Dendritic cell treated with granulocyte-macrophage colony-stimulating factor and Interleukin-4, amounts not matched to agents 40 ng/mL and 50 ng/mL, for 4 days (primary cell): Measurements from ENCODE around the gene ARHGAP44.

Experiments
- H3K27ac Mint-ChIP-seq: one replicate; pipeline ENCODE4 v1.8.0; 2022; ENCODE audit warnings: mild to moderate bottlenecking, mixed read lengths
- H3K27me3 Mint-ChIP-seq: one replicate; pipeline ENCODE4 v1.8.0; 2022; ENCODE audit warnings: mild to moderate bottlenecking, mixed read lengths
- H3K36me3 Mint-ChIP-seq: one replicate; pipeline ENCODE4 v1.8.0; 2022; ENCODE audit warnings: low read depth, mixed read lengths
- H3K4me1 Mint-ChIP-seq: one replicate; pipeline ENCODE4 v1.8.0; 2022; ENCODE audit warnings: low read depth, mixed read lengths
- H3K4me3 Mint-ChIP-seq: one replicate; pipeline ENCODE4 v1.8.0; 2022; ENCODE audit warnings: mild to moderate bottlenecking, moderate library complexity, mixed read lengths
- H3K9me3 Mint-ChIP-seq: one replicate; pipeline ENCODE4 v1.8.0; 2022; ENCODE audit warnings: mixed read lengths
- intact Hi-C: fragments of 100-400 bp; cut with micrococcal nuclease; formaldehyde crosslinking; loops from one replicate; pipeline ENCODE4 v1.15.0; 2022

ARHGAP44 gene

GRCh38 chr17:13004336-13004735 is 215.0 kb downstream of the ARHGAP44 start:
- Mint-ChIP-seq H3K4me3 (no peak overlapping the region), H3K9me3 (no peaks in the 10 kb centered on the region), H3K27me3 (no peaks in the 10 kb centered on the region), H3K4me1 (no peaks in the 10 kb centered on the region), H3K27ac (no peak overlapping the region), H3K36me3 (peaks cover 43% of the 10 kb centered on the region)
- intact Hi-C loops: no loop called here

GRCh38 chr17:13005530-13005929 is 216.2 kb downstream of the ARHGAP44 start:
- H3K36me3 Mint-ChIP-seq: peaks cover 43% of the 10 kb centered on the region
- H3K9me3 Mint-ChIP-seq: no peaks in the 10 kb centered on the region
- H3K27ac Mint-ChIP-seq: no peak overlapping the region
- H3K27me3 Mint-ChIP-seq: no peaks in the 10 kb centered on the region
- intact Hi-C loops: no loop called here
- H3K4me3 Mint-ChIP-seq: no peak overlapping the region
- H3K4me1 Mint-ChIP-seq: no peaks in the 10 kb centered on the region

- H3K9me3 Mint-ChIP-seq: no peaks in the 10 kb centered on the region
- intact Hi-C loops: no loop called here
- peaks cover 66% of the 10 kb centered on the region for H3K36me3 Mint-ChIP-seq
- no peaks in the 10 kb centered on the region for H3K4me1 Mint-ChIP-seq
- no peak overlapping the region for H3K27ac Mint-ChIP-seq
- no peak overlapping the region for H3K4me3 Mint-ChIP-seq
- no peaks in the 10 kb centered on the region for H3K27me3 Mint-ChIP-seq
Measured at GRCh38 chr17:13008461-13008860, 219.2 kb downstream of the ARHGAP44 start.

- Mint-ChIP-seq H3K9me3 (no peaks in the 10 kb centered on the region), H3K36me3 (peaks cover 91% of the 10 kb centered on the region)
- intact Hi-C loops: no loop called here
Measured at GRCh38 chr17:13010959-13011358, 221.7 kb downstream of the ARHGAP44 start.

GRCh38 chr17:13014801-13015200 is 225.5 kb downstream of the ARHGAP44 start:
- intact Hi-C loops: no loop called here
- Mint-ChIP-seq H3K4me3 (no peak overlapping the region), H3K9me3 (no peaks in the 10 kb centered on the region), H3K27ac (no peak overlapping the region), H3K27me3 (no peaks in the 10 kb centered on the region), H3K4me1 (peaks cover 7% of the 10 kb centered on the region), H3K36me3 (peaks cover 86% of the 10 kb centered on the region)

More at GRCh38 chr17:13010959-13011358, 221.7 kb downstream of the ARHGAP44 start:
- Mint-ChIP-seq H3K27ac (no peak overlapping the region), H3K27me3 (no peaks in the 10 kb centered on the region), H3K4me1 (no peaks in the 10 kb centered on the region), H3K4me3 (no peak overlapping the region)

GRCh38 chr17:13016881-13017654 is 227.8 kb downstream of the ARHGAP44 start:
- intact Hi-C loops: no loop called here
- H3K4me1 Mint-ChIP-seq: peaks cover 7% of the 10 kb centered on the region

GRCh38 chr17:13017655-13018459 is 228.6 kb downstream of the ARHGAP44 start, which contains the start of gene ELAC2:
Gene ELAC2 (minus strand): TSS chr17:13018027. CDS start chr17:13017947, 80 bp downstream.
- Mint-ChIP-seq H3K4me1 (peaks cover 7% of the 10 kb centered on the region), H3K4me3 (peak within 1 kb of the TSS; percentile 91), H3K9me3 (no peaks in the 10 kb centered on the region), H3K27me3 (no peaks in the 10 kb centered on the region), H3K36me3 (peaks cover 55% of the 10 kb centered on the region), H3K27ac (peak within 1 kb of the TSS; percentile 92)
- intact Hi-C loops: no loop called here

More at GRCh38 chr17:13016881-13017654, 227.8 kb downstream of the ARHGAP44 start:
- Mint-ChIP-seq H3K36me3 (peaks cover 63% of the 10 kb centered on the region), H3K27ac (peak overlapping the region; percentile 92), H3K9me3 (no peaks in the 10 kb centered on the region), H3K27me3 (no peaks in the 10 kb centered on the region), H3K4me3 (peak overlapping the region; percentile 91)

- Mint-ChIP-seq H3K9me3 (no peaks in the 10 kb centered on the region), H3K27ac (no peak overlapping the region), H3K36me3 (no peaks in the 10 kb centered on the region), H3K4me1 (peaks cover 16% of the 10 kb centered on the region), H3K27me3 (peaks cover 3% of the 10 kb centered on the region), H3K4me3 (no peak overlapping the region)
- intact Hi-C loops: no loop called here
Measured at GRCh38 chr17:13024016-13024415, 234.7 kb downstream of the ARHGAP44 start.

GRCh38 chr17:13024526-13025257 is 235.4 kb downstream of the ARHGAP44 start:
- no peaks in the 10 kb centered on the region for H3K9me3 Mint-ChIP-seq
- peaks cover 16% of the 10 kb centered on the region for H3K4me1 Mint-ChIP-seq
- H3K4me3 Mint-ChIP-seq: no peak overlapping the region
- intact Hi-C loops: no loop called here
- no peak overlapping the region for H3K27ac Mint-ChIP-seq
- peaks cover 3% of the 10 kb centered on the region for H3K27me3 Mint-ChIP-seq
- H3K36me3 Mint-ChIP-seq: no peaks in the 10 kb centered on the region

- H3K4me1 Mint-ChIP-seq: peaks cover 16% of the 10 kb centered on the region
- no peak overlapping the region for H3K27ac Mint-ChIP-seq
- no peak overlapping the region for H3K4me3 Mint-ChIP-seq
- H3K9me3 Mint-ChIP-seq: no peaks in the 10 kb centered on the region
- peaks cover 3% of the 10 kb centered on the region for H3K27me3 Mint-ChIP-seq
- H3K36me3 Mint-ChIP-seq: no peaks in the 10 kb centered on the region
- intact Hi-C loops: no loop called here
Measured at GRCh38 chr17:13025258-13025627, 235.9 kb downstream of the ARHGAP44 start.

GRCh38 chr17:13025687-13026086 is 236.4 kb downstream of the ARHGAP44 start:
- no peaks in the 10 kb centered on the region for H3K36me3 Mint-ChIP-seq
- intact Hi-C loops: no loop called here
- H3K9me3 Mint-ChIP-seq: no peaks in the 10 kb centered on the region
- H3K27ac Mint-ChIP-seq: no peak overlapping the region
- H3K4me1 Mint-ChIP-seq: peaks cover 16% of the 10 kb centered on the region
- peaks cover 3% of the 10 kb centered on the region for H3K27me3 Mint-ChIP-seq
- no peak overlapping the region for H3K4me3 Mint-ChIP-seq

- H3K4me3 Mint-ChIP-seq: no peak overlapping the region
- H3K27me3 Mint-ChIP-seq: peaks cover 3% of the 10 kb centered on the region
- intact Hi-C loops: no loop called here
- H3K9me3 Mint-ChIP-seq: no peaks in the 10 kb centered on the region
- H3K4me1 Mint-ChIP-seq: peaks cover 16% of the 10 kb centered on the region
- no peaks in the 10 kb centered on the region for H3K36me3 Mint-ChIP-seq
- no peak overlapping the region for H3K27ac Mint-ChIP-seq
Measured at GRCh38 chr17:13027246-13027645, 237.9 kb downstream of the ARHGAP44 start.

- Mint-ChIP-seq H3K4me3 (no peak overlapping the region), H3K4me1 (peaks cover 16% of the 10 kb centered on the region)
- intact Hi-C loops: no loop called here
Measured at GRCh38 chr17:13029340-13029739, 240.0 kb downstream of the ARHGAP44 start.

GRCh38 chr17:13030056-13030455 is 240.8 kb downstream of the ARHGAP44 start:
- Mint-ChIP-seq H3K27ac (no peak overlapping the region), H3K9me3 (peaks cover 8% of the 10 kb centered on the region), H3K4me3 (no peak overlapping the region), H3K4me1 (peaks cover 10% of the 10 kb centered on the region), H3K27me3 (peaks cover 2% of the 10 kb centered on the region), H3K36me3 (no peaks in the 10 kb centered on the region)
- intact Hi-C loops: no loop called here

More at GRCh38 chr17:13029340-13029739, 240.0 kb downstream of the ARHGAP44 start:
- Mint-ChIP-seq H3K27me3 (peaks cover 2% of the 10 kb centered on the region), H3K36me3 (no peaks in the 10 kb centered on the region), H3K9me3 (peaks cover under 1% of the 10 kb centered on the region), H3K27ac (no peak overlapping the region)
